ENCODE results near the gene HOXA5. TPM values are rescaled to one million over a fixed set of nuclear protein-coding genes. Genes with fewer than 3 reads are reported as not detected.

HOXA5 gene
- total RNA-seq (2022; extraction: Qiagen RNA extraction), result 4.3 to 6.1 TPM (median 5.0 TPM) in 5 replicates

DNA sequence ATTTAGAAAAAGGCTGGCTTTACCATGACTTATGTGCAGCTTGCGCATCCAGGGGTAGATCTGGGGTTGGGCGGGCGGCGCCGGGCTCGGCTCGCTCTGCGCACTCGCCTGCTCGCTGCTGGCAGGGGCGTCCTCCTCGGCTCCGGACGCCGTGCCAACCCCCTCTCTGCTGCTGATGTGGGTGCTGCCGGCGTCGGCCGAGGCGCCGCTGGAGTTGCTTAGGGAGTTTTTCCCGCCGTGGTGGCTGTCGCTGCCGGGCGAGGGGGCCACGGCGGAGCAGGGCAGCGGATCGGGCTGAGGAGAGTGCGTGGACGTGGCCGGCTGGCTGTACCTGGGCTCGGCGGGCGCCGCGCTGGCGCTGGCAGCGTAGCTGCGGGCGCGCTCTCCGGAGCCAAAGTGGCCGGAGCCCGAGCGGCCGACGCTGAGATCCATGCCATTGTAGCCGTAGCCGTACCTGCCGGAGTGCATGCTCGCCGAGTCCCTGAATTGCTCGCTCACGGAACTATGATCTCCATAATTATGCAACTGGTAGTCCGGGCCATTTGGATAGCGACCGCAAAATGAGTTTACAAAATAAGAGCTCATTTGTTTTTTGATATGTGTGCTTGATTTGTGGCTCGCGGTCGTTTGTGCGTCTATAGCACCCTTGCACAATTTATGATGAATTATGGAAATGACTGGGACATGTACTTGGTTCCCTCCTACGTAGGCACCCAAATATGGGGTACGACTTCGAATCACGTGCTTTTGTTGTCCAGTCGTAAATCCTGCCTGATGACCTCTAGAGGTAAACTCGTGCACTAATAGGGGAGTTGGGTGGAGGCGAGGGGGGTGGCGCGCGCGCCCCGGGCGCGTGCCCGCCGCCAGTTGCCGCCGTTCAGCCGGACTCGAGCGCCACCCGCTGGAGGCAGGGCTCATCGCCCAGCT lies at the start of gene HOXA5:
Gene HOXA5, minus strand, starts transcription at position 659 of the 927 bp plus-strand sequence. Its CDS starts 74 bp downstream, at position 585.

DNA sequence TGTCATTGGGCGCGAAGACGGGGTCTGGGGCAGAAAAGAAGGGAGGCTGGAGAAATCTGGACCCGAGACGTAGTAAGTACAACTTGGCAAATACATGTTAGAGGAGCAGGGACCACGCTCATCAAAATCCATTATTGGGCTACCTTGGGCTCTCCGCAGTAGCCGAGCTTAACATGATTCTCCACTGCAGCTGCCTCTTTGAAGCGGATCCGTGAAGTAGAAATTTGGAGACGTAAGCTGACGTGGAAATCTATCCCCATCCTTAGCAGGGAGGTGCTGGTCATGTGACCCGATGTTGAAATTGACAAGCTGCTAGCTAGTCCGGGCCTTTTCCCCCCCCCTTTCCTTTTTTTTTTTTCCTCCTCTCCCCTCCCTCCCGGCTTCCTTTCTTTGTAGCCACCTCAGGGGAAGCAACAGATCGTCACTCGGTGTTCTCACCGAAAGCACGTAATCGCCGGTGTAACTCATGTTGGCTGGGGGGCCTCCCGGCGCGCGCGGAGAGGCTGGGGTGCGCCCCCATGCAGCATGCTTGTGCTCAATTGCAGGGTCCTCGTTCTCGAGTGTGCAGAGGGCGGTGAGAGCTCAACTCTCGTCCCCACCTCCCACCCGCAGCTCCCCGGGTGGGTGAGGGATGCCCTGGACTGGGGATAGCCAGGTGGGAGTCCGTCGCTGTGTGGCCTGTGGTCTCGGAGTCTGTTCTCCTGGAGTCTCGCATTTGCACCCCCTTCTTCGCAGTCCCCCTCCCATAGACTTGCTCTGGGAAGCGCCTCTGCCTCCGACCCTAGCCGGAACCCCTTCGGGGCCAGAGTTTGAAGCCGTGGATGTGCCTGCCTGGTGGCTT lies 41.8 kb upstream of the HOXA5 start, which contains the start of gene HOXA11:
Gene HOXA11, minus strand, starts transcription at position 220 of the 841 bp plus-strand sequence. Its CDS starts 88 bp downstream, at position 132.

GRCh38 chr7:27173956-27174873 lies 30.7 kb upstream of the HOXA5 start, which contains the start of gene HOXA10:
Gene HOXA10 (minus strand): TSS chr7:27174320. CDS start chr7:27174306, 14 bp downstream.

DNA sequence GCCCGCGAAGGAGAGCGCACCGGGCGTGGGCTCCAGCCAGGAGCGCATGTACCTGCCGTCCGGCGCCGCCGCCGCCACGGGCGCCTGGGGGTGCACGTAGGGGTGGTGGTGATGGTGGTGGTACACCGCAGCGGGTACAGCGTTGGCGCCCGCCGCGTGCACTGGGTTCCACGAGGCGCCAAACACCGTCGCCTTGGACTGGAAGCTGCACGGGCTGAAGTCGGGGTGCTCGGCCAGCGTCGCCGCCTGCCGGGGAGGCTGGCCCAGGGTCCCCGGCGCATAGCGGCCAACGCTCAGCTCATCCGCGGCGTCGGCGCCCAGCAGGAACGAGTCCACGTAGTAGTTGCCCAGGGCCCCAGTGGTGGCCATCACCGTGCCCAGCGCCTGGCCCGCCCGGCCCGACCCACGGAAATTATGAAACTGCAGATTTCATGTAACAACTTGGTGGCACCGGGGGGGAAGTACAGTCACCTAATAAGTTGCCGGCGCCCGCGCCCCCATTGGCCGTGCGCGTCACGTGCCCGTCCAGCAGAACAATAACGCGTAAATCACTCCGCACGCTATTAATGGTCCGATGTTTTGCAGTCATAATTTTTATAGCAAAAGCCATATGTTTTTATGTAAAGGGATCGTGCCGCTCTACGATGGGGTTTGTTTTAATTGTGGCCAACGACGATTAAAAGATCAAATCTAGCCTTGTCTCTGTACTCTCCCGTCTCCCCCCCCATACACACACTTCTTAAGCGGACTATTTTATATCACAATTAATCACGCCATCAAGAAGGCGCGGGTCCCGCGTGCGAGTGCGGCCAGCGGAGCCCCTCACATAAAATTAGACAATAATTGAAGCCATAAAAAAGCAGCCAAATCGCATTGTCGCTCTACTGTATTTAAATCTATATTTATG lies 21.9 kb upstream of the HOXA5 start, which contains the start of gene HOXA9:
Gene HOXA9, minus strand, starts transcription at position 449 of the 907 bp plus-strand sequence. Its CDS starts 80 bp downstream, at position 369.

DNA sequence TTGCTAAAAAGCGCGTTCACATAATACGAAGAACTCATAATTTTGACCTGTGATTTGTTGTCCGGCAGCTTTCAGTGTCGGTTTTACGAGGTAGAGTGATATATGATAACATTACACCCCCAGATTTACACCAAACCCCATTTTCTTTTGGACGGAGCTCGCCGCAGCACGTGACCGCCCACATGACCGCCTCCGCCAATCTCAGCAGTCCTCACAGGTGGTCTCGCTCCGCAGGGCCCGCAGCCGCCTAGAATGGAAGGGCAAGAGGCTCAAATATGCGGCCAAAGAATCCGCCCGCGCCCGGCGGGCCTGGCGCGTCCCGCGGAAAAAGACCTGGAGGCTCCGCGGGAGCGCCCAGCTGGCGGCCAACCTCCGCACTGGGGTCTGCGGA lies 13.0 kb upstream of the HOXA5 start, which contains the start of gene HOXA7:
Gene HOXA7, minus strand, starts transcription at position 168 of the 391 bp plus-strand sequence. Its CDS starts 130 bp downstream, at position 38.

DNA sequence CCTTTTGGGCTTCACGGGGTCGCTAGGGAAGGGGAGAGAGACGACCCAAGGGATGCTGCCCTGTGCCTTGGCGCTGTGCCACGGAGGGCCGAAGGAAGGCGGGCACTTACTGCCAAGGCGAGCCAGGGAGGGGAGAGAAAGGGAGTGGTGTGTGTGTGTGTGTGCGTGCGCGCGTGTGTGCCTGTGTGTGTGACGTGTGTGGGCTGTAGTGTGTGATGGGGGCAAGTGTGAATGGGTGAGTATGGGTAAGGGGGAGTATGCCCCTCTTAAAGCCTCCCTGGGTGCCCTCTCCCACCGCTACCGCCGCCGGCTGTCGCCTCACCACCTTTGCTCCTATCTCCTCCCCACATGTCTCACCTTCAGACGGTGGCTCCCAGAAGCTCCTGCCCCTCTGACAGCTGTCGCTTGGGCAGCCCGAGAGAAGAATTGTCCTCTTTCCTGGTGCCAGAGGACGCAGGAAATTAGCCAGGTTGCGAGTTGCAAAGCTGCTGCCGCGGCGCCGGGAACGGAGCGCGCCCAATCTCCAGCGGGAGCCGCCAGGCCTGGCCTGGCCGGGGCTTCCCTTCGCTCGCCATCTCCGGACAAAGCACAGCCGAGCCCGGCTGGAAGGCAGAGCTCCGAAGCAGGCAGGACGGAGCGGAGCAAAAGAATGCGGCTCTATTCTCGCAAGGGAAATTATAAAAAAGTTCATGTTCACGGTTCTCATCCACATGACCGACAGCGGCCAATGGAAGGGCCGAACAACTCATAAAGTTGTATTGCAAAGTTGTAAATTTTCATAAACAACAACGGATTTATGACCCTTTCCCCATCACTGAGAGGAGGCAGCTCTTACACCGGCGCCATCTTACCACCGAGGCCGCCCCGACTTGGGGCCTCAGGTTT lies 8.7 kb upstream of the HOXA5 start, which contains the start of gene HOXA3:
Gene HOXA3, minus strand, starts transcription at position 653 of the 885 bp plus-strand sequence. CDS start 41,943 bp downstream, outside the sequence.

DNA sequence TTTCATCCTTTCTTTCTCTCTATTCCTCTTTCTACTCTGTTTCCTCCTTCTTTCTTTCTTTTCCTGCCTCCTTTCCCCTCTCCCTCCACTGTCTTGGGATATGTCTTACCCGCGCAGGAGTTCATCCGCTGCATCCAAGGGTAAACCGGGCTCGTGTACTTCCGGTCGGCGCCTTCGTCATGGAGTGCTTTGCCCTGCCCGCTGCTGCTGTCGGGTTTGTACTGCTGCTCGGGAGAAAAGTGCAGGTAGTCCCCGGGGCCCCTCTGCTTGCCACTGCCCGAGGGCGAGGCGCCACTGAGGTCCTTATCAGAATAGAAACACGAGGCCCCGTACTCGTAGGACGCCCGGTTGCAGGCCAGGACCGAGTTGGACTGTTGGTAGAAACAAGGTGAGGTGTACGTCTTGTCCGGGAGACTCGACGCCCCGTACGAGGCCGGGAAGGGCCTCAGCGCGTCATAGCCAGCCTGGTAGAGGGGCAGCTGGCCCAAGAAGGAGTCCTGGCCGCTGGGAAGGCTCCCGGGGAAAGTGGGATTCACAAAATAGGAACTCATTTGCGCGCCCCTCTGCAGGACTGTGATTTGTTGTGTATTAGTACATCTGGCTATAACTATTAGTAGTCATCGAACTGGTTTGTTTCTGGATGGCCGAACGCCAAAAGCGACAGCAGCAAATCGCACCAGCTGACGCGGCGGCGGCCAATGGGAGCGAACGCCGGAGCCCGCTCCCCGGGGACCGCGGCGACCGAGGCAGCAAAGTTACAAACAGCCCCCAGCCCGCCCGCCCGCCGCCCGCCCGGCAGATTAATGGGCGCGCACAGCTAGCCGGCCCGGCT lies 3.9 kb upstream of the HOXA5 start, which contains the start of gene HOXA6:
Gene HOXA6, minus strand, starts transcription at position 576 of the 832 bp plus-strand sequence. Its CDS starts 25 bp downstream, at position 551.

GRCh38 chr7:27130540-27131389 lies 12.7 kb downstream of the HOXA5 start, which contains the start of gene HOXA4:
Gene HOXA4 (minus strand): TSS chr7:27130757. CDS start chr7:27130733, 24 bp downstream.

DNA sequence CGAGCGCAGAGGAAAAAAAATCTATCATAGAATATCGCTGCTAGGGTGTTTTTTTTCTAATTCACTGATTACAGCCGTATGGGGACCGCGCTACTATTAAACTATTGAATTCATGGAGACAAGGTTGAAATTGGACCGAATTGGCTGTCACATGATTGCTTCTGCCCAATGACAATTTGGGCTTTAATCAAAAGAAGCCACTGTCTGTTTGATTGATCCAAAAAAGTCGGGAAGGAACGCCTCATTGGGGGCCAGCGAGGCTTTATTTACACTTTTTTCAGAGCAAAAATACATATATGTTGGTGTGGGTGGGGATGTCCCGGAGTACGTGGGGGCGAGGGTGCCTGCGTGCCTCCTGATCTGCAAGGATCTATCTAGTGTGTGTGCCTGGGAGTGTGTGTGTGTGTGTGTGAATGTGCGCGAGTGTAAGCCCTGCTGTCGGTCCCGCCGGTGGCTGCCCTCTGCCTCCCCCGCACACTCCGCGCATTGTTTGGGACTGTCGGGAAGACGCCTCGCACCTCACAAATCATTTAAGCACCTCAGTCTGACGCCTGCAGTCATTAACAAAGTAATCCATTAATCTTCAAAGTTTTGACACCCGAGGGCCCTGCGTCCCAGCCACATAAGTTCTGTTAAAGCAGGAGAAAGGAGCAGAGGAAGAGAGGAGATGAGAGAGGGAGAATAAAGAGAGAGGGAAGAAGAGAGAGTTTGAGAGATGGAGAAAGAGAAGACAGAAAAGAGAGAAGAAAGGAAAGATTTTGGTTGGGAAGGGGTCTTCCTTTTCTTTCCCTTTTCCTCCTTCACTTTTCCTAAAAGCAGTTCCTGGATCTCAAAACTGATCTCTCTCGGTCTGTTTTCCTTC lies 40.7 kb downstream of the HOXA5 start, which contains the start of gene HOXA2:
Gene HOXA2, minus strand, starts transcription at position 103 of the 862 bp plus-strand sequence. CDS start 183 bp downstream, outside the sequence.

DNA sequence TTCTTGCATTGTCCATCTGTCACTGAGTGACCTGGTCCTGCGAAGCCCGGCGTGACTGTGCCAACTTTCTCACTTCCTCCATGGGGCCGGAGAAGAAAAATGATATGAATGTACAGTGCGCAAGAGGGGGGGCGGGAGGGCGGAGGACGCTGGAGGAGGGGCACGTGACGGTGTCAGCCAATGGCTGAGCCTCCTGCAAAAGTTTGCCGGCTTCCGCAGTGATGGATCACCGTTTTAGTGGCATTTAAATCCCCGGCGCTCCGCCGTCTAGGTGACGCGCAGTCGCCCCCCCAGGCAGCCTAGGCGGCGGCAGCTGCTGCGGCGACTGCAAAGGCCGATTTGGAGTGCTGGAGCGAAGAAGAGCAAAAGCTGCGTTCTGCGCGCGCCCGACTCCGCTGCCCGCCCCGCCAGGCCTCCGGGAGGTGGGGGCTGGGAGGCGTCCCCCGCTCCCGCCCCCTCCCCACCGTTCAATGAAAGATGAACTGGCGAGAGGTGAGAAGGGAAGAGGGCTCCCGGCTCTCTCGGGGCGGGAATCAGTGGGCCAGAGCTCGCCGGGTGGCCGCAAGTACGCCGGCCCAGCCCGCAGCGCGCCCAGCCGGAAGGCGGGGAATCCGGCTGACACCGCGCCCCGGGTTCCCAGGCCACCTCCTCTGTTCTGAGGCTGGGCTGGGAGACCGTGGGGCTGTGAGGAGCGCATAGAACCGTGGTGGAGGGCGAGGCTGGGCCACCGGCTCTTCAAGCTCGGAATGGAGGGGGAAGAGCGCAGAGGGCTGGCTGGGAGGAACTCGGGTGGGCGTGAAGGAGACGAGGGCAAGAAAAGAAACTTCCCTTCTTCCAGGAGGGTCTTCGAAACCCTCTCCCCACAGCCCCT lies 47.3 kb downstream of the HOXA5 start, which contains the start of gene HOXA1:
Gene HOXA1, minus strand, starts transcription at position 104 of the 871 bp plus-strand sequence. Its CDS starts 88 bp downstream, at position 16.

